NB4 (cell line): ENCODE data around the gene HTRA3.

Experiments
- DNase-seq: peaks from one replicate; pipeline ENCODE4 v3.0.0; 2010; ENCODE audit warnings: low read depth
- H3K4me3 ChIP-seq: one replicate; pipeline ENCODE4 v1.5.1; 2011; ENCODE audit warnings: mild to moderate bottlenecking, low read depth, low read length, moderate library complexity
- MYC ChIP-seq: IDR thresholded peaks from 2 replicates; pipeline ENCODE4 v1.6.1; 2011; ENCODE audit warnings: low read depth, low read length
- POLR2A ChIP-seq: IDR thresholded peaks from 2 replicates; pipeline ENCODE4 v1.6.1; 2011; ENCODE audit warnings: mild to moderate bottlenecking; ENCODE audit not compliant: insufficient read length; ENCODE audit errors: extremely low read depth
- TF ChIP-seq, protein P1 (sequence below): IDR thresholded peaks from 2 replicates; pipeline ENCODE4 v1.6.1; 2011; ENCODE audit warnings: low read depth, low read length
- TF ChIP-seq, protein P2 (sequence below): IDR thresholded peaks from one replicate; pipeline ENCODE4 v1.5.1; 2012; ENCODE audit warnings: low read depth, low read length

HTRA3 gene

DNA sequence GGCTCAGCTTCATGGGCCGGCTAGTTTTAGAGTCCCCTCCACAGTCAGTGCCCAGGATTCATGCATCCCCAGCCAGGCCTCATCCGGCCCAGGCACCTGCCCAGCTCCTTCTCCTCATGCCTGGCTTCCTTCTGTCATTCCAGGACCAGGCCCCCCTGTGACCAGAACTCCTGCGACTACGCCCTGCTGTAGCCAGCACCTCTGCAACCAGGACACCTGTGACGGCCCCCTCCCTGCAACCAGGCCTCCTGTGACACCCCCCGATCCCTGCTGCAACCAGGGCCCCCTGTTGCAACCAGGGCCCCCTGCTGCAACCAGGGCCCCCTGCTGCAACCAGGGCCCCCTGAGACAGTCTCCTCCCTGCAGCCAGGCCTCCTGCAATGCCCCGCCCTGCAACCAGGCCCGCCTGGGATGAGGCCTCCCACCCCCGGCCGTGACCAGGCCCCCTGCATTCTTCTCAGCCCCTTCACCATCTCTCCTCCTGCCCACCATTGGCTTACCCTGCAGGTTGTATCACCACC, 46.8 kb downstream of the HTRA3 start:
- no peak overlapping the region for H3K4me3 ChIP-seq

DNA sequence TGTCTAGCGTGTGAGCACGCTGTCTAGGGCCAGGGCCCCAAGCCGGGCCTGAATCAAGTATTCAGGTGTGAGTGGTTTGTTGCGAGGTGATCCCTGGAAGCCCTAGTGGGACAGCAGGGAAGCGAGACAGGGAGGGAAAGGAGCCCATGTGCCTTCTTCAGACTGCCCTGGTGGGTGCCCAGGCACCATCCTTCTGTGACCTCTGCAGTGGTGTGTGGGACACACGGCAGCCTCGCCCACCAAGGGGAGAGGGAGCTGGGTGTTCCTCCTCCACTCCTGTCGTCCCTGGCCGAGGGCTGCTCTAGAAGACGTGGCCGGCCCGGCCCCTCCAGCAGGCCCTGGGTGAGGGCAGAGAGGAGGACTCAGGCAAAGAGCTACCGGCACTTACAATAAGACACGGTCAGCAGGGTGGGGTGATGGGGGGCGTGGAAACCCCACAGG, 47.4 kb downstream of the HTRA3 start:
- DNase-seq, result no peak
- H3K4me3 ChIP-seq, result no peak overlapping the region
- TF ChIP-seq, protein P1, sequence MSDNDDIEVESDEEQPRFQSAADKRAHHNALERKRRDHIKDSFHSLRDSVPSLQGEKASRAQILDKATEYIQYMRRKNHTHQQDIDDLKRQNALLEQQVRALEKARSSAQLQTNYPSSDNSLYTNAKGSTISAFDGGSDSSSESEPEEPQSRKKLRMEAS, result no peak
- TF ChIP-seq POLR2A (no peak), MYC (no peak)
- TF ChIP-seq, protein P2, sequence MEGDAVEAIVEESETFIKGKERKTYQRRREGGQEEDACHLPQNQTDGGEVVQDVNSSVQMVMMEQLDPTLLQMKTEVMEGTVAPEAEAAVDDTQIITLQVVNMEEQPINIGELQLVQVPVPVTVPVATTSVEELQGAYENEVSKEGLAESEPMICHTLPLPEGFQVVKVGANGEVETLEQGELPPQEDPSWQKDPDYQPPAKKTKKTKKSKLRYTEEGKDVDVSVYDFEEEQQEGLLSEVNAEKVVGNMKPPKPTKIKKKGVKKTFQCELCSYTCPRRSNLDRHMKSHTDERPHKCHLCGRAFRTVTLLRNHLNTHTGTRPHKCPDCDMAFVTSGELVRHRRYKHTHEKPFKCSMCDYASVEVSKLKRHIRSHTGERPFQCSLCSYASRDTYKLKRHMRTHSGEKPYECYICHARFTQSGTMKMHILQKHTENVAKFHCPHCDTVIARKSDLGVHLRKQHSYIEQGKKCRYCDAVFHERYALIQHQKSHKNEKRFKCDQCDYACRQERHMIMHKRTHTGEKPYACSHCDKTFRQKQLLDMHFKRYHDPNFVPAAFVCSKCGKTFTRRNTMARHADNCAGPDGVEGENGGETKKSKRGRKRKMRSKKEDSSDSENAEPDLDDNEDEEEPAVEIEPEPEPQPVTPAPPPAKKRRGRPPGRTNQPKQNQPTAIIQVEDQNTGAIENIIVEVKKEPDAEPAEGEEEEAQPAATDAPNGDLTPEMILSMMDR, result no peak

More for the DNA sequence above, 46.8 kb downstream of the HTRA3 start:
- TF ChIP-seq POLR2A (no peak), MYC (no peak)
- TF ChIP-seq, protein P2, result no peak
- TF ChIP-seq, protein P1, result no peak
- no peak for DNase-seq

DNA sequence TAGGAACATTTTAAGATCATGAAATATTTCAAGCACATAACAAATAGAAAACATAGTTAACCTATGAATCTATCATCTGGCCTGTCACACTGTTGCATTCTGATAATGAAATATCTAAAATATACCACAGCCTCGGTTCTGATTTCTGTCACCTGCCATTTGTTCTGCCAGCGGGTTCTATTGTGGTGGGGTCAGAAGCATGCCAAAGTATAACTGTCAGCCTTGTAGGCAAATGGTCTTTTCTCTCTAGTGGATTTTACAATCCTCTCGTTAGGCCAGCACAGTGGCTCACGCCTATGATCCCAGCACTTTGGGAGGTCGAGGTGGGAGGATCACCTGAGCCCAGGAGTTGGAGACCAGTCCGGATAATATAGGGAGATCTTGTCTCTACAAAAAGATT, 47.9 kb downstream of the HTRA3 start:
- no peak for DNase-seq
- no peak overlapping the region for H3K4me3 ChIP-seq
- TF ChIP-seq, protein P1, result no peak
- TF ChIP-seq, protein P2, result no peak
- TF ChIP-seq MYC, result no peak

DNA sequence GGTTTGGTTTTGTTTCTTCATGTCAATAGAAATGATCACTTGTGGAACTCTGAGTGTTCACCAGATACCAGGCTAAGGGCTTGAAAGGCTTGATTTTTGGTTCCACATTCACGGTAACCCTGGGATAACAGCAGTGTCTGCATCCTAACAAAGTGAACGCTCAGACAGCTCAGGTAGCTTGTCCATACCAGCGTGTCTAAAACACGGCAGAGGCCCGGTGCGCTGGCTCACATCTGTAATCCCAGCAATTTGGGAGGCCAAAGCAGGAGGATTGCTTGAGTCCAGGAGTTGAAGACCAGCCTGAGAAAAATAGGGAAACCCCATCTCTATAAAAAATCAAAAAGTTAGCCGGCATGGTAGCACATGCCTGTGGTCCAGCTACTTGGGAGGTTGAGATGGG, 49.0 kb downstream of the HTRA3 start:
- TF ChIP-seq, protein P2, result no peak
- TF ChIP-seq MYC (no peak), POLR2A (no peak)
- TF ChIP-seq, protein P1, result no peak
- DNase-seq, result no peak
- no peak overlapping the region for H3K4me3 ChIP-seq

DNA sequence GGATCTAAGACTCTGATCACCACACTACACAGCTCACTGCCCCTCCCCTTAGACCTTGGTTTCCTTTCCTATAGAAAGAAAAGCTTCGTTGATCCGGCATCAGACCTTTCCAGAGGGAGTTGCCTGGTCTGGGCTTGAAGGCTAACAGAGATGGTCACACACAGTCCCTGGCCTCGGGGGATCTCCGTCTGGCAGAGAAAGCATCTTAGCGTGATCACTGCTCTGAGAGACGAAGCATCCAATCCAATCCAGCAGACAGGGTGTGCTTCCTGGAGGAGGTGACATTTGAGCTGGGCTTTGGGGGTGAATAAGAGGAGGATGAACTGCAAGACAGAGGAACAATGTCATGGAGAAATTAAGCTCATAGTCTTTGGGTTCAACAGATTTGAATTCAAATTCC, 49.5 kb downstream of the HTRA3 start:
- H3K4me3 ChIP-seq, result no peak overlapping the region
- TF ChIP-seq, protein P1, result no peak
- TF ChIP-seq MYC, result no peak
- DNase-seq, result no peak

DNA sequence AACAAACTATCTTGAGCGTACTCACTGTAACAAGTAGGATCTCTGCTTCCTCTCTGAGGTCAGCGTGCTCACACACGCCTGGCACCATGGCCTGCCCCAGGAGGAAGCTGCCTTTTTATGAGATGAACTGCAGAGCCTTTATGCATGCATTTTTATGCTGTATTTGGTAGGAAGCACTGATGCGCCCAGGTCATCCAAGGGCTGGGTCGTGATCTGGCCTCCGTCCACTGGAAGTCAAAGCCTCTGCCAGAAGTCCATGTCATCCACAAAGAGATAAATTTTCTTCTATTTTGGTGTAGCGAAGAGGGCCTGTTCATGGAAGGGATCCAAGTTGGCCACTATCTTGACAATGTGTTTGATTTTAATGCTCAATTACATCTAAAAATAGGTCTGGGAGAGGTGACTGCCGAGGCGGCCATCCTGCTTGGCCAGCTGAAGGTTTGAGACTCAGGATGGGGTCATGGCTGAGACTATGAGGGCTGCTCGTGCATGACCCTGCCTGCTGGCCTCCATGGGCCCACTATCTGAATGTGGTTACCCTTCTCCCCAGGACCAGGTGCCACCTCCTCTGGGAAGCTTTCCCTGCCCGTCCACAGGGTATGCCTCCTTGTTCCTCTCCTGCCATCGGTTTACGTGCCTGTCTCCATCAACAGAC, 50.3 kb downstream of the HTRA3 start:
- peak; percentile 72 for DNase-seq
- TF ChIP-seq, protein P1, result peak; percentile 52; the same call in 1 of the 2 replicates
- no peak for TF ChIP-seq POLR2A
- no peak overlapping the region for H3K4me3 ChIP-seq
